Measurements from ENCODE around the gene MFN2.

GRCh38 chr1:12035312-12035711, 55.1 kb downstream of the MFN2 start:
- TF ChIP-seq CTCF (IDR thresholded peaks at IDR 0.05; ENCODE audit: borderline replicate concordance, extremely low read depth, low read length, poor library complexity, severe bottlenecking) (no peak), EZH2 (IDR thresholded peaks at IDR 0.05; ENCODE audit: borderline replicate concordance, low read depth, low read length, severe bottlenecking) (no peak)
